ENCODE results near the gene MSRB1. TPM values are rescaled to one million over a fixed set of nuclear protein-coding genes. Genes with fewer than 3 reads are reported as not detected.
A peak's percentile ranks its signal among the peaks of the same experiment; 100 is the strongest.

The MSRB1 gene
- total RNA-seq, 1 experiment from 2014 or later: 26.4 TPM

GRCh38 chr16:1945559-1946391 is 2.8 kb upstream of the MSRB1 start (continued):
- TF ChIP-seq ZNF281 (CRISPR knock-in tag; IDR thresholded peaks at IDR 0.05): no peak
- TF ChIP-seq, protein P1, sequence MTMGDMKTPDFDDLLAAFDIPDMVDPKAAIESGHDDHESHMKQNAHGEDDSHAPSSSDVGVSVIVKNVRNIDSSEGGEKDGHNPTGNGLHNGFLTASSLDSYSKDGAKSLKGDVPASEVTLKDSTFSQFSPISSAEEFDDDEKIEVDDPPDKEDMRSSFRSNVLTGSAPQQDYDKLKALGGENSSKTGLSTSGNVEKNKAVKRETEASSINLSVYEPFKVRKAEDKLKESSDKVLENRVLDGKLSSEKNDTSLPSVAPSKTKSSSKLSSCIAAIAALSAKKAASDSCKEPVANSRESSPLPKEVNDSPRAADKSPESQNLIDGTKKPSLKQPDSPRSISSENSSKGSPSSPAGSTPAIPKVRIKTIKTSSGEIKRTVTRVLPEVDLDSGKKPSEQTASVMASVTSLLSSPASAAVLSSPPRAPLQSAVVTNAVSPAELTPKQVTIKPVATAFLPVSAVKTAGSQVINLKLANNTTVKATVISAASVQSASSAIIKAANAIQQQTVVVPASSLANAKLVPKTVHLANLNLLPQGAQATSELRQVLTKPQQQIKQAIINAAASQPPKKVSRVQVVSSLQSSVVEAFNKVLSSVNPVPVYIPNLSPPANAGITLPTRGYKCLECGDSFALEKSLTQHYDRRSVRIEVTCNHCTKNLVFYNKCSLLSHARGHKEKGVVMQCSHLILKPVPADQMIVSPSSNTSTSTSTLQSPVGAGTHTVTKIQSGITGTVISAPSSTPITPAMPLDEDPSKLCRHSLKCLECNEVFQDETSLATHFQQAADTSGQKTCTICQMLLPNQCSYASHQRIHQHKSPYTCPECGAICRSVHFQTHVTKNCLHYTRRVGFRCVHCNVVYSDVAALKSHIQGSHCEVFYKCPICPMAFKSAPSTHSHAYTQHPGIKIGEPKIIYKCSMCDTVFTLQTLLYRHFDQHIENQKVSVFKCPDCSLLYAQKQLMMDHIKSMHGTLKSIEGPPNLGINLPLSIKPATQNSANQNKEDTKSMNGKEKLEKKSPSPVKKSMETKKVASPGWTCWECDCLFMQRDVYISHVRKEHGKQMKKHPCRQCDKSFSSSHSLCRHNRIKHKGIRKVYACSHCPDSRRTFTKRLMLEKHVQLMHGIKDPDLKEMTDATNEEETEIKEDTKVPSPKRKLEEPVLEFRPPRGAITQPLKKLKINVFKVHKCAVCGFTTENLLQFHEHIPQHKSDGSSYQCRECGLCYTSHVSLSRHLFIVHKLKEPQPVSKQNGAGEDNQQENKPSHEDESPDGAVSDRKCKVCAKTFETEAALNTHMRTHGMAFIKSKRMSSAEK (CRISPR knock-in tag; IDR thresholded peaks at IDR 0.05; ENCODE audit: borderline replicate concordance): no peak
- no peak for TF ChIP-seq CREB1 (CRISPR knock-in tag; IDR thresholded peaks at IDR 0.05)

DNA sequence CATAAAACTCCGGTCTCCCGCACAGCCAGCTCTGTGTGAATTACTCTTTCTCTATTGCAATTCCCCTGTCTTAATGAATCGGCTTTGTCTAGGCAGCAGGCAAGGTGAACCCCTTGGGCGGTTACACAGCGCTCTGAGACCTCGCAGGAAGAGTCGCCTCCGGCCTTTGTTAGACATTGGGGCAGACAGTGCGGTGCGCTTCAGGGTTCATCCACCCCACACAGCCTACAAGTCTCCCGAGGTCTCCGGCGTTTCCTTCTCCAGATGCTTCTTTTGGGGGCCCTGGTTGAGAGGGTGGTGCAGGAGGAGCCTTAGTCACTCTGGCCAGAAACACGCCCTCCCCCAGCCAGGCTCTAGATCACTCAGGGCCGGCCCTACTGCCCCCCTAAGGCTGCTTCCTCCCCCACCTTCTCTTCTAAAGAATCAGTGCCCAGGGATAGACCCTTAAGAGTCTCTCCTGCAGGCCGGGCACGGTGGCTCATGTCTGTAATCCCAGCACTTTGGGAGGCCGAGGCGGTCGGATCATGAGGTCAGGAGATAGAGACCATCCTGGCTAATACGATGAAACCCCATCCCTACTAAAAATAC is 1.7 kb upstream of the MSRB1 start:
- Mint-ChIP-seq H3K27me3 (ENCODE audit: low read depth) (peaks cover 16% of the 10 kb centered on the region), H3K27ac (no peak overlapping the region), H3K36me3 (no peaks in the 10 kb centered on the region), H3K9me3 (no peaks in the 10 kb centered on the region), H3K4me1 (peaks cover 22% of the 10 kb centered on the region), H3K4me3 (peak overlapping the region; percentile 87)
- DNase-seq (ENCODE audit: low spot score): no peak
- ChIA-PET POLR2A (interaction anchor here (1.7 kb wide), 1 partner anchor 16 kb away, joined by 5 read pairs; no protein-coding TSS in a partner anchor), CTCF (interaction anchor here (0.6 to 0.8 kb wide), 2 partner anchors 59 to 1419 kb away, joined by 3 read pairs; no protein-coding TSS in a partner anchor)
- no peak for ATAC-seq
- no peak for TF ChIP-seq FOXP1 (CRISPR knock-in tag; IDR thresholded peaks at IDR 0.05; ENCODE audit: borderline replicate concordance)

GRCh38 chr16:1942047-1942809 is 771 bp downstream of the MSRB1 start:
- DNase-seq (ENCODE audit: low spot score) (no peak), ATAC-seq (no peak)
- ChIA-PET POLR2A (interaction anchor here (0.5 to 1.7 kb wide), 4 partner anchors 13 to 71 kb away, joined by 3 to 19 read pairs (median 7); partner anchors contain the start of genes RPL3L and RPS2), CTCF (interaction anchor here (0.8 to 4.4 kb wide), 26 partner anchors 10 to 160 kb away, joined by 3 to 29 read pairs (median 4); partner anchors contain the start of genes NOXO1, NUBP2, RPS2 and SPSB3)
- peaks cover 15% of the 10 kb centered on the region for H3K27me3 Mint-ChIP-seq (ENCODE audit: low read depth)
- H3K36me3 Mint-ChIP-seq: peaks cover 12% of the 10 kb centered on the region
- no peaks in the 10 kb centered on the region for H3K9me3 Mint-ChIP-seq
- peaks cover 22% of the 10 kb centered on the region for H3K4me1 Mint-ChIP-seq
- no peak overlapping the region for H3K27ac Mint-ChIP-seq
- peak overlapping the region; percentile 87 for H3K4me3 Mint-ChIP-seq
- TF ChIP-seq, protein P2, sequence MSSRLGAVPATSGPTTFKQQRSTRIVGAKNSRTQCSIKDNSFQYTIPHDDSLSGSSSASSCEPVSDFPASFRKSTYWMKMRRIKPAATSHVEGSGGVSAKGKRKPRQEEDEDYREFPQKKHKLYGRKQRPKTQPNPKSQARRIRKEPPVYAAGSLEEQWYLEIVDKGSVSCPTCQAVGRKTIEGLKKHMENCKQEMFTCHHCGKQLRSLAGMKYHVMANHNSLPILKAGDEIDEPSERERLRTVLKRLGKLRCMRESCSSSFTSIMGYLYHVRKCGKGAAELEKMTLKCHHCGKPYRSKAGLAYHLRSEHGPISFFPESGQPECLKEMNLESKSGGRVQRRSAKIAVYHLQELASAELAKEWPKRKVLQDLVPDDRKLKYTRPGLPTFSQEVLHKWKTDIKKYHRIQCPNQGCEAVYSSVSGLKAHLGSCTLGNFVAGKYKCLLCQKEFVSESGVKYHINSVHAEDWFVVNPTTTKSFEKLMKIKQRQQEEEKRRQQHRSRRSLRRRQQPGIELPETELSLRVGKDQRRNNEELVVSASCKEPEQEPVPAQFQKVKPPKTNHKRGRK (CRISPR knock-in tag; IDR thresholded peaks at IDR 0.05; ENCODE audit: borderline replicate concordance): no peak
- no peak for TF ChIP-seq AFF4 (CRISPR knock-in tag; IDR thresholded peaks at IDR 0.05; ENCODE audit: borderline replicate concordance)
- TF ChIP-seq SP1 (CRISPR knock-in tag; conservative IDR thresholded peaks at IDR 0.05): no peak
- TF ChIP-seq, protein P3, sequence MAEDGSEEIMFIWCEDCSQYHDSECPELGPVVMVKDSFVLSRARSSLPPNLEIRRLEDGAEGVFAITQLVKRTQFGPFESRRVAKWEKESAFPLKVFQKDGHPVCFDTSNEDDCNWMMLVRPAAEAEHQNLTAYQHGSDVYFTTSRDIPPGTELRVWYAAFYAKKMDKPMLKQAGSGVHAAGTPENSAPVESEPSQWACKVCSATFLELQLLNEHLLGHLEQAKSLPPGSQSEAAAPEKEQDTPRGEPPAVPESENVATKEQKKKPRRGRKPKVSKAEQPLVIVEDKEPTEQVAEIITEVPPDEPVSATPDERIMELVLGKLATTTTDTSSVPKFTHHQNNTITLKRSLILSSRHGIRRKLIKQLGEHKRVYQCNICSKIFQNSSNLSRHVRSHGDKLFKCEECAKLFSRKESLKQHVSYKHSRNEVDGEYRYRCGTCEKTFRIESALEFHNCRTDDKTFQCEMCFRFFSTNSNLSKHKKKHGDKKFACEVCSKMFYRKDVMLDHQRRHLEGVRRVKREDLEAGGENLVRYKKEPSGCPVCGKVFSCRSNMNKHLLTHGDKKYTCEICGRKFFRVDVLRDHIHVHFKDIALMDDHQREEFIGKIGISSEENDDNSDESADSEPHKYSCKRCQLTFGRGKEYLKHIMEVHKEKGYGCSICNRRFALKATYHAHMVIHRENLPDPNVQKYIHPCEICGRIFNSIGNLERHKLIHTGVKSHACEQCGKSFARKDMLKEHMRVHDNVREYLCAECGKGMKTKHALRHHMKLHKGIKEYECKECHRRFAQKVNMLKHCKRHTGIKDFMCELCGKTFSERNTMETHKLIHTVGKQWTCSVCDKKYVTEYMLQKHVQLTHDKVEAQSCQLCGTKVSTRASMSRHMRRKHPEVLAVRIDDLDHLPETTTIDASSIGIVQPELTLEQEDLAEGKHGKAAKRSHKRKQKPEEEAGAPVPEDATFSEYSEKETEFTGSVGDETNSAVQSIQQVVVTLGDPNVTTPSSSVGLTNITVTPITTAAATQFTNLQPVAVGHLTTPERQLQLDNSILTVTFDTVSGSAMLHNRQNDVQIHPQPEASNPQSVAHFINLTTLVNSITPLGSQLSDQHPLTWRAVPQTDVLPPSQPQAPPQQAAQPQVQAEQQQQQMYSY (CRISPR knock-in tag; IDR thresholded peaks at IDR 0.05): no peak
- no peak for TF ChIP-seq OVOL2 (CRISPR knock-in tag; IDR thresholded peaks at IDR 0.05; ENCODE audit: borderline replicate concordance)
- no peak for TF ChIP-seq EMX1 (CRISPR knock-in tag; IDR thresholded peaks at IDR 0.05)

Data from WTC11 (cell line).